CD4-positive, alpha-beta T cell (primary cell): ENCODE measurements around the gene PCDHGB1. TPM values are rescaled to one million over a fixed set of nuclear protein-coding genes. Genes with fewer than 3 reads are reported as not detected.

Source experiments
- ATAC-seq: fragments of 200-7000 bp; cut with Tn5 transposase; one replicate; pipeline ENCODE4 v1.10.0; 2022; ENCODE audit warnings: mild to moderate bottlenecking; ENCODE audit not compliant: poor library complexity
- CTCF ChIA-PET: fragments of 350-600 bp; sonication (Branson Sonifier 250); formaldehyde crosslinking; loops from one replicate; lab custom pipeline; 2021; ENCODE audit warnings: antibody characterized with exemption, inconsistent platforms; lab: Charles Lee
- POLR2A ChIA-PET: fragments of 350-600 bp; sonication (Branson Sonifier 250); formaldehyde crosslinking; loops from one replicate; lab custom pipeline; 2021; ENCODE audit warnings: antibody characterized with exemption, inconsistent platforms; lab: Charles Lee
- DNase-seq, 14 experiments: peaks; one replicate each; pipeline ENCODE4 v3.0.0-alpha.2; 2013 to 2020; ENCODE audit warnings: mixed read lengths in 2 of 14
- H3K27ac ChIP-seq, 2 donors: one replicate each; pipeline versions ENCODE4 v1.5.1 to v1.7.0; 2013; ENCODE audit warnings: low read length in 2 of 2, low read depth in 1 of 2, mild to moderate bottlenecking in 1 of 2
- H3K27me3 ChIP-seq, 2 experiments: 1 replicate in 1 of 2; 2 replicates in 1 of 2; pipeline versions ENCODE4 v1.6.1 to v1.7.0; 2013; ENCODE audit warnings: low read length in 2 of 2, control low read depth in 1 of 2, mild to moderate bottlenecking in 1 of 2, moderate library complexity in 1 of 2; ENCODE audit not compliant: insufficient read depth in 2 of 2, control insufficient read depth in 1 of 2
- H3K36me3 ChIP-seq: one replicate; pipeline ENCODE4 v1.6.1; 2013; ENCODE audit warnings: low read length, control low read depth; ENCODE audit not compliant: insufficient read depth
- H3K4me1 ChIP-seq: one replicate; pipeline ENCODE4 v1.6.1; 2013; ENCODE audit warnings: low read length, control low read depth; ENCODE audit not compliant: insufficient read depth
- H3K4me3 ChIP-seq: one replicate; pipeline ENCODE4 v1.5.1; 2013; ENCODE audit warnings: mild to moderate bottlenecking, low read length, moderate library complexity
- H3K9me3 ChIP-seq, 2 experiments: 1 replicate in 1 of 2; 2 replicates in 1 of 2; pipeline versions ENCODE4 v1.6.1 to v1.7.0; 2013; ENCODE audit warnings: low read length in 2 of 2, mild to moderate bottlenecking in 2 of 2, control low read depth in 1 of 2, moderate library complexity in 1 of 2; ENCODE audit not compliant: control insufficient read depth in 1 of 2, insufficient read depth in 1 of 2
- H3K27ac Mint-ChIP-seq: one replicate; pipeline ENCODE4 v1.8.0; 2020; ENCODE audit warnings: mixed read lengths
- H3K27me3 Mint-ChIP-seq: one replicate; pipeline ENCODE4 v1.8.0; 2021; ENCODE audit warnings: mixed read lengths
- H3K36me3 Mint-ChIP-seq: one replicate; pipeline ENCODE4 v1.8.0; 2021; ENCODE audit warnings: low read depth, mixed read lengths
- H3K4me1 Mint-ChIP-seq: one replicate; pipeline ENCODE4 v1.8.0; 2021; ENCODE audit warnings: low read depth, mixed read lengths
- H3K4me3 Mint-ChIP-seq: one replicate; pipeline ENCODE4 v1.8.0; 2020; ENCODE audit warnings: mild to moderate bottlenecking, mixed read lengths
- H3K9me3 Mint-ChIP-seq: one replicate; pipeline ENCODE4 v1.8.0; 2020; ENCODE audit warnings: mixed read lengths
- intact Hi-C, 2 experiments: fragments of 100-400 bp; cut with DNase I in 1 of 2; cut with micrococcal nuclease in 1 of 2; formaldehyde crosslinking; loops; one replicate each; pipeline versions ENCODE4 v1.15.1 to v1.9.0; 2023 to 2025; cut with DNase I, micrococcal nuclease
- total RNA-seq, 174 experiments: library from RNA in 2 of 174; stranded (reverse) in 2 of 174; gene quantifications; one replicate each; pipeline ENCODE4 v1.2.3 and lab custom pipeline; 2021 to 2026
- TF ChIP-seq, protein P1 (sequence below): fragments of 200-600 bp; IDR thresholded peaks from one replicate; pipeline ENCODE4 v1.8.0; 2022; ENCODE audit warnings: antibody characterized with exemption, mild to moderate bottlenecking

The PCDHGB1 gene
- total RNA-seq, 2 experiments from 2014 or later, result 0.05 TPM; not detected in 1

DNA sequence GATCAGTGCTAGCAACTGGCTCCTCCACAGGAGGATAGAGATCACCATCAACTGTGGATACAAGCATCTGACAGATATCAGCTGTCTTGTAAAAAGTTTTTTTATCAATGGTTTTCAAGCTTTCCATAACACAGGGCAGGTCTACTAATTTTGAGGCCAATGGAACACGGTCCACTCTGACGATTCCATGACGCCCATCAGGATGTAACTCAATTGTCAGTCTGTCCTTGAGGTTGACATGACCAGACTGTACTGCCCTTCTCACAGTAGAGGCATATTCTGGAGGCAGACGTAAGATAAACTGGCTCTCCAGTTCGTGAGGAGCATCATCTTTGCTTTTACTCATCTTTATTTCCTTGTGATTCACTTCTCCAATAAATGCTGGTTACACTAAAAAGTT lies 30.2 kb upstream of the PCDHGB1 start:
- H3K4me1 ChIP-seq, result peaks cover 14% of the 10 kb centered on the region
- H3K27me3 ChIP-seq, result no peaks in the 10 kb centered on the region
- no peak overlapping the region for H3K27ac ChIP-seq
- Mint-ChIP-seq H3K27me3 (no peaks in the 10 kb centered on the region), H3K4me3 (peak overlapping the region; percentile 95), H3K27ac (peak overlapping the region; percentile 97), H3K9me3 (peaks cover 21% of the 10 kb centered on the region), H3K4me1 (peaks cover 41% of the 10 kb centered on the region), H3K36me3 (peaks cover 83% of the 10 kb centered on the region)
- H3K9me3 ChIP-seq, result peaks cover 43 to 69% of the 10 kb centered on the region in 2 experiments
- intact Hi-C loops, result loop anchor here (1.0 to 10.0 kb wide), 5 partner anchors 95 to 775 kb away; partner anchors contain the start of genes PCDHGA10 (in 1 of the 2) and PCDHGB7 (in 1 of the 2)
- TF ChIP-seq, protein P1, sequence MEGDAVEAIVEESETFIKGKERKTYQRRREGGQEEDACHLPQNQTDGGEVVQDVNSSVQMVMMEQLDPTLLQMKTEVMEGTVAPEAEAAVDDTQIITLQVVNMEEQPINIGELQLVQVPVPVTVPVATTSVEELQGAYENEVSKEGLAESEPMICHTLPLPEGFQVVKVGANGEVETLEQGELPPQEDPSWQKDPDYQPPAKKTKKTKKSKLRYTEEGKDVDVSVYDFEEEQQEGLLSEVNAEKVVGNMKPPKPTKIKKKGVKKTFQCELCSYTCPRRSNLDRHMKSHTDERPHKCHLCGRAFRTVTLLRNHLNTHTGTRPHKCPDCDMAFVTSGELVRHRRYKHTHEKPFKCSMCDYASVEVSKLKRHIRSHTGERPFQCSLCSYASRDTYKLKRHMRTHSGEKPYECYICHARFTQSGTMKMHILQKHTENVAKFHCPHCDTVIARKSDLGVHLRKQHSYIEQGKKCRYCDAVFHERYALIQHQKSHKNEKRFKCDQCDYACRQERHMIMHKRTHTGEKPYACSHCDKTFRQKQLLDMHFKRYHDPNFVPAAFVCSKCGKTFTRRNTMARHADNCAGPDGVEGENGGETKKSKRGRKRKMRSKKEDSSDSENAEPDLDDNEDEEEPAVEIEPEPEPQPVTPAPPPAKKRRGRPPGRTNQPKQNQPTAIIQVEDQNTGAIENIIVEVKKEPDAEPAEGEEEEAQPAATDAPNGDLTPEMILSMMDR, result no peak
- DNase-seq, result no peak
- H3K4me3 ChIP-seq, result peak overlapping the region; percentile 78
- ATAC-seq, result no peak
- CTCF ChIA-PET, result interaction anchor here (0.6 to 2.9 kb wide), 22 partner anchors 11 to 318 kb away, joined by 3 to 23 read pairs (median 4); partner anchors contain the start of genes DIAPH1, HDAC3, PCDHB14 and PCDHGA1
- POLR2A ChIA-PET, result interaction anchor here (0.7 to 2.7 kb wide), 23 partner anchors 9 to 1053 kb away, joined by 3 to 32 read pairs (median 5); partner anchors contain the start of genes ANKHD1, DELE1, DIAPH1 and EIF4EBP3
- peaks cover 13% of the 10 kb centered on the region for H3K36me3 ChIP-seq

DNA sequence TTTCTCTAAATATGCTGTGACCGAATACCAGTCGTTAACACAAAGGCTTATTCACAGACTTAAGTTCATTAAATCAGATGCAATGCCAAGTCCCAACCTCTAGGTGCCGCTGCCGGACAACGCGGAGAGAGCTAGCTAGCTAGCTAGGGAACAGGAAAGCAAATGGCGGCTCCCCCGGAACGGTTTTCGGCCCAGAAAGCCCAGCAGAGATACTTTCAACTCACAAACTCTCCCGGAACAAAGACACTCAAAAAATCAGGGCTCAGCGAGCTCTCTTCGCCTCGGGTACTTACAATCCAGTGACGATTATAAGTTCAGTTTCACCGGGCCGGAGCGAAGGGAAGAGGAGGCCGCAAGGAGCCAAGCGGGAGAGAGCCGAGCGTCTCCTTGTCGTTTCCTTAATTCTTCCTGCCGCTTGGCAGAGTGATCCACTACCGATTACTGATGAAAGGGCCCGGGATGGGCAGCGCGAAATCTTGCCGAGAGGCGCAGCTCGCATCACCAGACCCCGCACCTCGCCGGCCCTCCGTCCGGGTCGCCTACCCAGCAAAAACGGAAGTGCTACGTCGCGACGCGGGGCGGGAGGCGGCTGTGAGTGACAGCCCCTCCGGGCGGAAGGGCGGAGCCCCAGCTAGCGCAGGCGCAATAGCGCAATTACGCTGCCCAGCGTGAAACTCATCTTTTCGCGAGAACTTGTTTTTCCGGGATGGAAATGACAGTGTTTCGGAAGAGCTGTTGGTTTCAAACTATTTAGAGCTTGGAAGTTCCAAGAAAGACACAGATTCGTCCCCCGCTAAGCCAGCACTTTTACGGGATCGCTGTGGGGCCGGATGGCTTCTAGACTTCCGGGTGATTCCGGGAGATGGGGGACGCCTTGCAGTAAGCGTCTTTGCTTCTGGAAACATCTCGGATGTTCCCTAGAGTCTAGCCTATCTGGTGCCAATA lies 29.4 kb upstream of the PCDHGB1 start, which contains the start of gene TAF7:
Gene TAF7, minus strand, starts transcription at position 560 of the 945 bp plus-strand sequence. CDS start 740 bp downstream, outside the sequence.
- CTCF ChIA-PET, result interaction anchor here (0.6 to 2.9 kb wide), 22 partner anchors 10 to 318 kb away, joined by 3 to 23 read pairs (median 4); partner anchors contain the start of genes DIAPH1, HDAC3, PCDHB14 and PCDHGA1
- POLR2A ChIA-PET, result interaction anchor here (0.7 to 2.7 kb wide), 26 partner anchors 8 to 1053 kb away, joined by 3 to 32 read pairs (median 5); partner anchors contain the start of genes ANKHD1, DELE1, DIAPH1 and EIF4EBP3
- ATAC-seq, result peak; percentile 87
- H3K4me3 ChIP-seq, result peak within 1 kb of the TSS; percentile 78
- Mint-ChIP-seq H3K27me3 (no peaks in the 10 kb centered on the region), H3K9me3 (peaks cover 14% of the 10 kb centered on the region), H3K36me3 (peaks cover 78% of the 10 kb centered on the region), H3K27ac (peak within 1 kb of the TSS; percentile 97), H3K4me3 (peak within 1 kb of the TSS; percentile 95), H3K4me1 (peaks cover 37% of the 10 kb centered on the region)
- peak within 1 kb of the TSS; percentile 93 to 99 for H3K27ac ChIP-seq
- DNase-seq, result peak; percentile 85 to 96 (median 91)
- intact Hi-C loops, result loop anchor here (1.0 to 10.0 kb wide), 5 partner anchors 94 to 774 kb away; partner anchors contain the start of genes PCDHGA10 (in 1 of the 2) and PCDHGB7 (in 1 of the 2)
- TF ChIP-seq, protein P1, result peak; percentile 80
- H3K36me3 ChIP-seq, result peaks cover 13% of the 10 kb centered on the region
- peaks cover 14% of the 10 kb centered on the region for H3K4me1 ChIP-seq
- peaks cover 43 to 61% of the 10 kb centered on the region in 2 experiments for H3K9me3 ChIP-seq
- no peaks in the 10 kb centered on the region for H3K27me3 ChIP-seq

DNA sequence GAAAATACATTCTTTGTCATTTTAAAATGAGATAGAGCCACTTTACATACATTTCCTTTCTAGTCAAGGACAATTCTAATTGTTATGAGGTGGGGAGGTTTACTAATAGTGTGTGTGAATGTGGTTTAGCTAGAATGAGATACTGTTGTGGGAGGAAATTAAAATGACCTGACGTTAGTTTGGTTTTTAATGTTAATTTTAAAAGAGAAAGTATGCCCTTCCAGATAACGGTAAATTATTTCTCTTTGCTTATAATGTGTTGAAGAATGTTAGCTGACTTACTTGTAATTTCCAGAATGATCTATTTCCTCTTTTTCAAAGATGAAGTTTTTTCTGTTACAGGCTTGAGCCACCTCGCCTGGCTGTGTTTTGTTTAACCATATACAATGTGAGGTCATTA lies 27.6 kb upstream of the PCDHGB1 start:
- H3K9me3 Mint-ChIP-seq, result peaks cover 10% of the 10 kb centered on the region
- no peak overlapping the region for H3K4me3 ChIP-seq
- H3K4me3 Mint-ChIP-seq, result peak overlapping the region; percentile 60
- H3K9me3 ChIP-seq, result peaks cover 41 to 44% of the 10 kb centered on the region in 2 experiments
- H3K4me1 Mint-ChIP-seq, result peaks cover 44% of the 10 kb centered on the region
- peak overlapping the region; percentile 97 for H3K27ac Mint-ChIP-seq
- H3K27me3 Mint-ChIP-seq, result peaks cover 13% of the 10 kb centered on the region
- H3K36me3 ChIP-seq, result peaks cover 13% of the 10 kb centered on the region
- TF ChIP-seq, protein P1, result no peak
- intact Hi-C loops, result loop anchor here (2.0 to 10.0 kb wide), 4 partner anchors 93 to 773 kb away; partner anchors contain the start of genes PCDHGA10 (in 1 of the 2) and PCDHGB7 (in 1 of the 2)
- POLR2A ChIA-PET, result no interaction called here
- H3K4me1 ChIP-seq, result peaks cover 20% of the 10 kb centered on the region
- CTCF ChIA-PET, result interaction anchor here (1.1 kb wide), 2 partner anchors 8 to 242 kb away, joined by 3 read pairs; partner anchors contain the start of gene PCDHGA1
- H3K27ac ChIP-seq, result no peak overlapping the region
- H3K36me3 Mint-ChIP-seq, result peaks cover 73% of the 10 kb centered on the region
- ATAC-seq (no peak), DNase-seq (no peak)
- no peaks in the 10 kb centered on the region for H3K27me3 ChIP-seq
